ENCODE measurements around the gene RIPPLY1.

Gene RIPPLY1

GRCh38 chrX:106901341-106901740 lies 1.8 kb downstream of the RIPPLY1 start:
- H3K27ac ChIP-seq: no peak overlapping the region
- TF ChIP-seq CTCF (IDR thresholded peaks at IDR 0.05) (no peak), ZFX (IDR thresholded peaks at IDR 0.05; ENCODE audit: borderline replicate concordance) (no peak)

- TF ChIP-seq CTCF (IDR thresholded peaks at IDR 0.05): no peak
- TF ChIP-seq ZFX (IDR thresholded peaks at IDR 0.05; ENCODE audit: borderline replicate concordance): no peak
- no peak overlapping the region for H3K27ac ChIP-seq
These were observed 3.3 kb downstream of the RIPPLY1 start for GRCh38 chrX:106899841-106900240.

GRCh38 chrX:106899276-106899675 lies 3.9 kb downstream of the RIPPLY1 start:
- TF ChIP-seq ZFX (IDR thresholded peaks at IDR 0.05; ENCODE audit: borderline replicate concordance) (no peak), CTCF (IDR thresholded peaks at IDR 0.05) (no peak)

GRCh38 chrX:106898462-106898861 lies 4.7 kb downstream of the RIPPLY1 start:
- no peak overlapping the region for H3K27ac ChIP-seq
- TF ChIP-seq CTCF (IDR thresholded peaks at IDR 0.05) (peak; percentile 62), ZFX (IDR thresholded peaks at IDR 0.05; ENCODE audit: borderline replicate concordance) (no peak)

More at GRCh38 chrX:106899276-106899675, 3.9 kb downstream of the RIPPLY1 start:
- no peak overlapping the region for H3K27ac ChIP-seq

- no peak overlapping the region for H3K27ac ChIP-seq
- TF ChIP-seq ZFX (IDR thresholded peaks at IDR 0.05; ENCODE audit: borderline replicate concordance) (no peak), CTCF (IDR thresholded peaks at IDR 0.05) (no peak)
These were observed 5.9 kb downstream of the RIPPLY1 start for GRCh38 chrX:106897259-106897658.

GRCh38 chrX:106894978-106895452 lies 8.1 kb downstream of the RIPPLY1 start:
- TF ChIP-seq ZFX (IDR thresholded peaks at IDR 0.05; ENCODE audit: borderline replicate concordance) (no peak), CTCF (IDR thresholded peaks at IDR 0.05) (no peak)
- H3K27ac ChIP-seq: no peak overlapping the region

- no peak for TF ChIP-seq ZFX (IDR thresholded peaks at IDR 0.05; ENCODE audit: borderline replicate concordance)
- peak; percentile 83 for TF ChIP-seq CTCF (IDR thresholded peaks at IDR 0.05)
These were observed 8.7 kb downstream of the RIPPLY1 start for GRCh38 chrX:106894392-106894909.

More at GRCh38 chrX:106894392-106894909, 8.7 kb downstream of the RIPPLY1 start:
- H3K27ac ChIP-seq: no peak overlapping the region

All from 22Rv1 (cell line).